IPS-NIHi7 (cell line): Measurements from ENCODE around the gene PCDHA9.
A peak's percentile ranks its signal among the peaks of the same experiment; 100 is the strongest.

Experiments used
- DNase-seq: peaks from one replicate; pipeline ENCODE4 v3.0.0; 2012; ENCODE audit warnings: mixed read lengths; ENCODE audit errors: extremely low spot score

PCDHA9 gene

DNA sequence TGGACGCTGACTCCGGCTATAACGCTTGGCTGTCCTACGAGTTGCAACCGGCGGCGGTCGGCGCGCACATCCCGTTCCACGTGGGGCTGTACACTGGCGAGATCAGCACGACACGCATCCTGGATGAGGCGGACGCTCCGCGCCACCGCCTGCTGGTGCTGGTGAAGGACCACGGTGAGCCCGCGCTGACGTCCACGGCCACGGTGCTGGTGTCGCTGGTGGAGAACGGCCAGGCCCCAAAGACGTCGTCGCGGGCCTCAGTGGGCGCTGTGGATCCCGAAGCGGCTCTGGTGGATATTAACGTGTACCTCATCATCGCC, 29.0 kb downstream of the PCDHA9 start:
- DNase-seq = no peak

DNA sequence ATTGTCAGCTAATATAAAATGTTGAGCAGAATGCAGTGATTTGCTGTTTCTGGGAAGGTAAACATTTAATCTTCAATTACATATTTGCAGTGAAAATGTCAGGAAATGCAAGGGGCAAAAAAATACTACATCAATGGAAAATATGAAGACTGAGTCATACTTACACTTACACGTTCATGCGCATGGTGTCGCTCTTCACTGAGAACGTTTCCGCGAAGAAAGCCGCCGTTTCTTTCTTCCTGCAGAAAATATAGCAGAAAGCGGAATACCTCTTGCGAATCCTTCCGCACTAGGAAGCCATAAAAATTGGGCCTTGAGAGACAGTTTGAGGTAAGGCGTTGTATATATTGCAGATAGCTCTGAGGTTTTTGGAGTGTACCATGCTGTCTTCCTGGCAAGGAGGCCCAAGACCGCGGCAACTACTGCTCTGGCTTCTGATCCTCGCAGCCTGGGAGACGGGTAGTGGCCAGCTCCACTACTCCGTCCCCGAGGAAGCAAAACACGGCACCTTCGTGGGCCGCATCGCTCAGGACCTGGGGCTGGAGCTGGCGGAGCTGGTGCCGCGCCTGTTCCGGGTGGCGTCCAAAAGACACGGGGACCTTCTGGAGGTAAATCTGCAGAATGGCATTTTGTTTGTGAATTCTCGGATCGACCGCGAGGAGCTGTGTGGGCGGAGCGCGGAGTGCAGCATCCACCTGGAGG, 33.9 kb downstream of the PCDHA9 start, which contains the start of gene PCDHA13:
TSS of gene PCDHA13 (plus strand) at position 236 of the 702 bp plus-strand sequence. CDS start at position 381, 145 bp downstream.
- no peak for DNase-seq

DNA sequence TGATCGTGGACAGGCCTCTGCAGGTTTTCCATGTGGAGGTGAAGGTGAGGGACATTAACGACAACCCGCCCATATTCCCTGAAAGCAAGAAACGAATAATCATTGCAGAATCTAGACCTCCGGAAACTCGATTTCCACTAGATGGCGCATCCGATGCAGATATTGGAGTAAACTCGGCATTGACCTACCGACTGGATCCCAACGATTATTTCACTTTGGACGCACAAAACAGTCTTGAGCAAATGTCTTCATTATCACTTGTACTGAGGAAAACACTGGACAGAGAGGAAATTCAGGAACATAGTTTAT, 34.4 kb downstream of the PCDHA9 start:
- peak; percentile 67 for DNase-seq

DNA sequence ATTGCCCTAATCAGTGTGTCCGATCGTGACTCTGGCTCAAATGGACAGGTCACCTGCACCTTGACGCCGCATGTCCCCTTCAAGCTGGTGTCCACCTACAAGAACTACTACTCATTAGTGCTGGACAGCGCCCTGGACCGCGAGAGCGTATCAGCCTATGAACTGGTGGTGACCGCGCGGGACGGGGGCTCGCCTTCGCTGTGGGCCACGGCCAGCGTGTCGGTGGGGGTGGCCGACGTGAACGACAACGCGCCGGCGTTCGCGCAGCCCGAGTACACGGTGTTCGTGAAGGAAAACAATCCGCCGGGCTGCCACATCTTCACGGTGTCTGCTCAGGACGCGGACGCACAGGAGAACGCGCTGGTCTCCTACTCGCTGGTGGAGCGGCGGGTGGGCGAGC, 35.2 kb downstream of the PCDHA9 start:
- DNase-seq = no peak

- no peak for DNase-seq
These were observed 35.9 kb downstream of the PCDHA9 start for GRCh38 chr5:140883927-140884697.
